Measurements from ENCODE around the gene TMEM187. TPM values are rescaled to one million over a fixed set of nuclear protein-coding genes. Genes with fewer than 3 reads are reported as not detected.

Gene TMEM187
- total RNA-seq, 2 experiments from 2014 or later: 9.9 to 12.6 TPM

DNA sequence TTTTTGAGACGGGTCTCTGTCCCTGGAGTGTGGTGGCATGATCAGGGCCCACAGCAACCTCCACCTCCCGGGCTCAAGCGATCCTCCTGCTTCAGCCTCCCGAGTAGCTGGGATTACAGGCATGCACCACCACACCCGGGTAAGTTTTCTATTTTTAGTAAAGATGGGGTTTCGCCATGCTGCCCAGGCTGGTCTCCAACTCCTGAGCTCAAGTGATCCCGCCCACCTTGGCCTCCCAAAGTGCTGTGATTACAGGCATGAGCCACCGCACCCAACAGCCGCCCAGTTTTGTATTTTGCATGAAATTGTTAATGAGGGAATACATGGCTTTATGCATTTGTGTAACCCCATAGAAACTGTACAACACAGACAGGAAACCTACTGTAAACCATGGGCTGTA is 43.7 kb upstream of the TMEM187 start:
- peak overlapping the region; percentile 95 for H3K27ac Mint-ChIP-seq
- POLR2A ChIA-PET: interaction anchor here (1.0 to 9.6 kb wide), 9 partner anchors 7 to 440 kb away, joined by 3 to 201 read pairs (median 24); partner anchors contain the start of genes HCFC1, IDH3G, MECP2 and RENBP
- H3K4me1 Mint-ChIP-seq: peaks cover 32% of the 10 kb centered on the region

GRCh38 chrX:153929576-153929975 is 43.0 kb upstream of the TMEM187 start:
- peaks cover 33% of the 10 kb centered on the region for H3K4me1 Mint-ChIP-seq
- no peaks in the 10 kb centered on the region for H3K27me3 Mint-ChIP-seq
- H3K9me3 Mint-ChIP-seq: no peaks in the 10 kb centered on the region
- ChIA-PET CTCF (interaction anchor here (10.4 kb wide), 1 partner anchor 19 kb away, joined by 148 read pairs; the partner anchor contains the start of gene RENBP), POLR2A (interaction anchor here (4.5 to 9.6 kb wide), 4 partner anchors 10 to 41 kb away, joined by 24 to 201 read pairs (median 127); partner anchors contain the start of genes HCFC1, RENBP and TMEM187)
- peaks cover 31% of the 10 kb centered on the region for H3K36me3 Mint-ChIP-seq (ENCODE audit: low read depth)
- H3K4me3 Mint-ChIP-seq: peak overlapping the region; percentile 91
- no peak for DNase-seq
- H3K27ac Mint-ChIP-seq: peak overlapping the region; percentile 95

More for the DNA sequence above, 43.7 kb upstream of the TMEM187 start:
- Mint-ChIP-seq H3K9me3 (no peaks in the 10 kb centered on the region), H3K36me3 (ENCODE audit: low read depth) (peaks cover 36% of the 10 kb centered on the region), H3K27me3 (no peaks in the 10 kb centered on the region), H3K4me3 (peak overlapping the region; percentile 91)
- no peak for DNase-seq
- CTCF ChIA-PET: interaction anchor here (0.7 to 10.4 kb wide), 4 partner anchors 7 to 42 kb away, joined by 3 to 148 read pairs (median 6); partner anchors contain the start of genes HCFC1 and RENBP

DNA sequence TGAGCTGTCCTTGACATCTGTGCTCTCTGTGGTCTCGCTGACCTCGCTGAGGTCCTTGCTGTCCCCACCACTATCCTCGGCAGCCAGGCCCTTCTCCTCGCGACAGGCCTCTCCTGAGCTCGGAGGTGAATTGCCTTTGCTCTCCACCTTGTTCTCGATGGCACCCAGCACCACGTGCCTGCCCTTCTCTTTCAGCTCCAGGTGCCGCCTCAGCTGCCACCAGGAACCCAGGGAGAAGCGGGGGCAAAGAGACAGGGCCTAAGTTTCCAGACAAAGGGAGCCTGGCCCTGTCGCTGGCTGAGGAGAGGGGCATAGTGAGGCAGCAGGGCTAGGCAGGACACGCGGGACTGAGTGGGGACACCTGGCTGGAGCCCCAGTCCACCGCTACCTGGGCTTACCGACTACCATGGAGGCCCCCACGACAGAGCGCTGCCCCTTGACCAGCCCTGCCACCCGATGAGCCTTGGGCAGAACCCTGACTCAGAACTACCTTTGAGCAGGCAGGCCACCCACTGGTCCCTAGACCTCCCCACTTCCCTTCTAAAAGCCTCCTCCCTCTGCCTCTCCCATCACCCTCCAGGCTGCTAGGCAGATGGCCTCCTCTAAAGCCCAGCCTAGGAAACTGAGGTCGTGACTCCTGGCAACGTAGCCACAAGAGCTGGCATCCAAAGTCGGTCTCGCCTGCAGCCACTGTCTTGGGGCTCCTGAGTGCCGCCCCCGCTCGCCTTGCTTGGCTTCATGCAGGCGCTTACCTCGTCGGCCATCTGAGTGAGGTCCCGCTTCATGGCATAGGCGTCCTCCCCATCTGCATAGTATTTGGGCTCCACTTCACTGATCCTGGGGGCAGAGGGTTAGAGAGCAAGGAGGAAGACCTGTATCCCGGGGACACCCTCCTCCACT is 42.3 kb upstream of the TMEM187 start:
- Mint-ChIP-seq H3K4me1 (peaks cover 33% of the 10 kb centered on the region), H3K27me3 (no peaks in the 10 kb centered on the region), H3K9me3 (no peaks in the 10 kb centered on the region), H3K27ac (no peak overlapping the region), H3K4me3 (no peak overlapping the region), H3K36me3 (ENCODE audit: low read depth) (peaks cover 25% of the 10 kb centered on the region)
- DNase-seq: no peak
- ChIA-PET POLR2A (interaction anchor here (0.9 to 9.6 kb wide), 3 partner anchors 17 to 40 kb away, joined by 3 to 201 read pairs (median 140); partner anchors contain the start of genes HCFC1, RENBP and TMEM187), CTCF (interaction anchor here (10.4 kb wide), 1 partner anchor 18 kb away, joined by 148 read pairs; the partner anchor contains the start of gene RENBP)

GRCh38 chrX:153931151-153931550 is 41.4 kb upstream of the TMEM187 start:
- Mint-ChIP-seq H3K4me3 (peak overlapping the region; percentile 10), H3K27me3 (no peaks in the 10 kb centered on the region), H3K4me1 (peaks cover 34% of the 10 kb centered on the region), H3K9me3 (no peaks in the 10 kb centered on the region), H3K27ac (peak overlapping the region; percentile 52), H3K36me3 (ENCODE audit: low read depth) (peaks cover 21% of the 10 kb centered on the region)
- ChIA-PET POLR2A (interaction anchor here (0.9 to 9.6 kb wide), 2 partner anchors 33 to 39 kb away, joined by 3 to 201 read pairs; partner anchors contain the start of genes HCFC1 and TMEM187), CTCF (interaction anchor here (10.4 kb wide), 1 partner anchor 17 kb away, joined by 148 read pairs; the partner anchor contains the start of gene RENBP)
- no peak for DNase-seq

DNA sequence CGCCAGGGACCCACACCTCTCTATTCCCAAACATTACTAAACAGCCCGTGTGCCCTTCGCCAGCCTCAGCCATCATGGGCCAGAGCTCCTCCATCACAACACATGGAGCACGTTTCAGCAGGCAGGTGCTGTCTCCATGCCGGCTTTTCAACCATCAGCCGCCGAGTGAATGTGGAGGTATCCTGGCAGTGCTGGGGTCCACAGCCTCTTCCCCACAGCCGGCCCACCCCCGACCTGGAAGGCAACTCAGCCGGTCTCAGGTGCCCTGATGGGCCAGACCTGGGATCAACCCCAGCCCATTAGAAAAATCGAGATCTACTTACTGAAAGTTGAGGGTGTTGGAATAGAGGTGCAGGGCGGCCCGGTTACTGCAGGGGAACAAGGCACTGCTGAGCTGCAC is 40.8 kb upstream of the TMEM187 start:
- H3K27me3 Mint-ChIP-seq: no peaks in the 10 kb centered on the region
- DNase-seq: no peak
- peak overlapping the region; percentile 52 for H3K27ac Mint-ChIP-seq
- peak overlapping the region; percentile 10 for H3K4me3 Mint-ChIP-seq
- CTCF ChIA-PET: interaction anchor here (1.1 to 1.8 kb wide), 2 partner anchors 9 to 15 kb away, joined by 3 to 5 read pairs; no protein-coding TSS in a partner anchor
- POLR2A ChIA-PET: interaction anchor here (9.6 kb wide), 1 partner anchor 39 kb away, joined by 201 read pairs; the partner anchor contains the start of genes HCFC1 and TMEM187
- H3K36me3 Mint-ChIP-seq (ENCODE audit: low read depth): peaks cover 21% of the 10 kb centered on the region
- H3K9me3 Mint-ChIP-seq: no peaks in the 10 kb centered on the region
- H3K4me1 Mint-ChIP-seq: peaks cover 36% of the 10 kb centered on the region

DNA sequence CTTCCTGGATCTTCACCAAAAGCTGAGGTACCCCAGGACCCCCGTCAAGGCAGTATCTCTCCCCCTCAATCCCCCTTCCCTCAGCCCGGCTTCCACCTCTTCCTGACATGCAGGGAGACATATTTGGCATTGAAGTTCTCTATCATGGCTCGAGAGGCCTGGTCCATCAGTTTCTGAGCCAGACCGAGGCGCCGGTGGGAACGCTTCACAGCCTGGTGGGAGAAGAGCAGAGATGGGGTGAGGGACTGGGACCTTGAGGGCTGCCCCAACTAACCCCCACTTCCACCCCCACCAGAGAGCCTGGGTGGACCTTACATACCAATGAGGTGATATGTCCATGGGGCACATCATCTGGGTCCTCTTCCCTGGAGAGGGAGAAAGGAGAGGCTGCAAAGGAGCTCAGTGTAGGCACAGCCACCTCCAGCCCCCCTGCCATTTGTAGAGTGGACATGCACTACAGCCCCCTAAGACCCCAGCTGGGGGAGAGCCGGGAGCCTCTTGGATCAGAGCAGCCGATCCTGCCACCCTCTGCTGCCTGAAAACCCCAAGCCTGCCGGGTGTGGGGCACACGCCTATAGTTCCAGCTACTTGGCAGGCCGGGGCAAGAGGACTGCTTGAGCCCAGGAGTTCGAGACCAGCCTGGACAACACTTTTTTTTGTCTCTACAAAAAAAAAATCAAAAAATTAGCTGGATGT is 40.2 kb upstream of the TMEM187 start:
- no peak for DNase-seq
- ChIA-PET POLR2A (no interaction called here), CTCF (interaction anchor here (1.1 to 1.8 kb wide), 2 partner anchors 10 to 15 kb away, joined by 3 to 5 read pairs; no protein-coding TSS in a partner anchor)
- Mint-ChIP-seq H3K4me1 (peaks cover 36% of the 10 kb centered on the region), H3K4me3 (no peak overlapping the region), H3K27ac (no peak overlapping the region), H3K9me3 (no peaks in the 10 kb centered on the region), H3K36me3 (ENCODE audit: low read depth) (peaks cover 21% of the 10 kb centered on the region), H3K27me3 (no peaks in the 10 kb centered on the region)

DNA sequence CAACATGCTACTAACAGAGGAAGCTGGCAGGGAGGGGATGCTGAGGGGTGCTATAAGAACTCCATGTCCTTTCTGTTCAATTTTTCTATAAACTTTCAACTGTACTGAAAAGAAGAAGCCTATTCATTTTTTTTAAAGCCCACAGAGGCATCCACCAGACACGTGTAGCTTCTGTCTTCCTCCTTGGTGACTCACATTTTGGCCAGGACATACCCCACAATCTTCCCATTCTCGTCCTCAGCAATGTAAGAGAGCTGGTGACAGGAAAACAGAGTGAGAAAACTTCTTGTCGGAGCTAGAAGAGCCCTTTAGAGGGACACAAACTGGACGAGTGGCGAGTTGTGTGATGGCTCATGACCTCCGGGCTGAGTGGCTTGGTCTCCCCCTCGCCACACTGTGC is 38.8 kb upstream of the TMEM187 start:
- peaks cover 17% of the 10 kb centered on the region for H3K36me3 Mint-ChIP-seq (ENCODE audit: low read depth)
- H3K9me3 Mint-ChIP-seq: no peaks in the 10 kb centered on the region
- no peak for DNase-seq
- POLR2A ChIA-PET: interaction anchor here (0.8 to 2.9 kb wide), 7 partner anchors 8 to 205 kb away, joined by 3 to 25 read pairs (median 5); partner anchors contain the start of genes ARHGAP4 and RENBP
- H3K4me1 Mint-ChIP-seq: peaks cover 35% of the 10 kb centered on the region
- H3K27me3 Mint-ChIP-seq: no peaks in the 10 kb centered on the region
- H3K4me3 Mint-ChIP-seq: peak overlapping the region; percentile 84
- CTCF ChIA-PET: interaction anchor here (0.8 to 2.7 kb wide), 3 partner anchors 10 to 13 kb away, joined by 3 to 13 read pairs (median 4); partner anchors contain the start of gene RENBP
- peak overlapping the region; percentile 64 for H3K27ac Mint-ChIP-seq

- Mint-ChIP-seq H3K27ac (peak overlapping the region; percentile 64), H3K4me1 (peaks cover 31% of the 10 kb centered on the region), H3K9me3 (no peaks in the 10 kb centered on the region), H3K36me3 (ENCODE audit: low read depth) (peaks cover 13% of the 10 kb centered on the region), H3K4me3 (peak overlapping the region; percentile 84), H3K27me3 (no peaks in the 10 kb centered on the region)
- ChIA-PET CTCF (interaction anchor here (0.8 to 2.7 kb wide), 3 partner anchors 10 to 14 kb away, joined by 3 to 13 read pairs (median 4); no protein-coding TSS in a partner anchor), POLR2A (interaction anchor here (0.8 to 2.9 kb wide), 7 partner anchors 9 to 205 kb away, joined by 3 to 25 read pairs (median 5); partner anchors contain the start of genes ARHGAP4 and RENBP)
- no peak for DNase-seq
Observed at GRCh38 chrX:153934148-153934761, 38.3 kb upstream of the TMEM187 start.

GRCh38 chrX:153934762-153935325 is 37.7 kb upstream of the TMEM187 start, which contains the start of gene NAA10:
Gene NAA10 (minus strand): TSS chrX:153935037. CDS start chrX:153934904, 133 bp downstream.
- Mint-ChIP-seq H3K27ac (peak within 1 kb of the TSS; percentile 64), H3K36me3 (ENCODE audit: low read depth) (peaks cover 12% of the 10 kb centered on the region), H3K4me1 (peaks cover 29% of the 10 kb centered on the region), H3K4me3 (peak within 1 kb of the TSS; percentile 84), H3K9me3 (no peaks in the 10 kb centered on the region), H3K27me3 (no peaks in the 10 kb centered on the region)
- DNase-seq: peak; percentile 60
- CTCF ChIA-PET: interaction anchor here (1.0 to 2.7 kb wide), 2 partner anchors 11 to 13 kb away, joined by 3 to 13 read pairs; no protein-coding TSS in a partner anchor
- POLR2A ChIA-PET: interaction anchor here (1.0 to 2.9 kb wide), 4 partner anchors 9 to 33 kb away, joined by 3 to 25 read pairs (median 8); partner anchors contain the start of gene ARHGAP4

DNA sequence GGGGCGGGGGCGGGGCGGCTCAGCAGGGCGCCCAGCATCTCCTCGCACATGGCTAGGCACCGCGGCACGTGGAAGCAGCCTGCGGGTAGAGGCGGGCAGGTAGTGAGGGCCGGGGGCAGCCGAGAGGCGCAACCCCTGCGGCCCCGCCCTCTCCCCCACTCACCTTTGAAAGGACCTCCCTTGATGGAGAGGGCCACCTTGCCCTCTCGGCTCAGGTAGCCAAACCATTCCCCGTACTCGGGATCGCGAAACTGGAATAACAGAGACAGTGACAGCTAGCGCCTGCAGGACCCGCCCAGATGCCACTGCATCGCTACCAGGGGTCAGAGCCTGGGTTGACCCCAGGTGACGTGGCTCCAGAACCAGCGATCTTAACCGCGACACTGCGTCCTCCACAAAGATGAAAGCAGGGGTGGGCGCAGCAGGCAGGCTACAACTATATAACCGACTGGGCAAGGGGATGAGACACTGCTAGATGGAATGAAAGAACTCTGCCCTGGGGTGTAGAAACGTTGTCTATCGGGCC is 37.2 kb upstream of the TMEM187 start:
- CTCF ChIA-PET: interaction anchor here (1.0 to 3.1 kb wide), 3 partner anchors 11 to 13 kb away, joined by 3 to 13 read pairs (median 10); no protein-coding TSS in a partner anchor
- peaks cover 28% of the 10 kb centered on the region for H3K4me1 Mint-ChIP-seq
- POLR2A ChIA-PET: interaction anchor here (1.0 to 2.9 kb wide), 6 partner anchors 9 to 36 kb away, joined by 3 to 25 read pairs (median 4); partner anchors contain the start of genes ARHGAP4, HCFC1 and RENBP
- peaks cover 12% of the 10 kb centered on the region for H3K36me3 Mint-ChIP-seq (ENCODE audit: low read depth)
- H3K4me3 Mint-ChIP-seq: peak overlapping the region; percentile 56
- no peak overlapping the region for H3K27ac Mint-ChIP-seq
- DNase-seq: no peak
- no peaks in the 10 kb centered on the region for H3K27me3 Mint-ChIP-seq
- no peaks in the 10 kb centered on the region for H3K9me3 Mint-ChIP-seq

GRCh38 chrX:153937056-153937455 is 35.5 kb upstream of the TMEM187 start:
- no peaks in the 10 kb centered on the region for H3K27me3 Mint-ChIP-seq
- peaks cover 3% of the 10 kb centered on the region for H3K36me3 Mint-ChIP-seq (ENCODE audit: low read depth)
- peaks cover 18% of the 10 kb centered on the region for H3K4me1 Mint-ChIP-seq
- H3K4me3 Mint-ChIP-seq: no peak overlapping the region
- POLR2A ChIA-PET: interaction anchor here (0.6 to 1.2 kb wide), 2 partner anchors 9 to 208 kb away, joined by 3 to 4 read pairs; no protein-coding TSS in a partner anchor
- DNase-seq: no peak
- CTCF ChIA-PET: interaction anchor here (3.1 kb wide), 1 partner anchor 10 kb away, joined by 10 read pairs; no protein-coding TSS in a partner anchor
- H3K27ac Mint-ChIP-seq: no peak overlapping the region
- no peaks in the 10 kb centered on the region for H3K9me3 Mint-ChIP-seq
